Fibroblast of skin of right biceps (primary cell): ENCODE data around the gene AGRN.
A peak's percentile ranks its signal among the peaks of the same experiment; 100 is the strongest.
"Not testable (repeated sequence)": the region's sequence is repeated elsewhere in the genome, so short reads cannot be mapped to it uniquely, and the experiment has no call there.

Source experiments
- DNase-seq: peaks from one replicate; pipeline ENCODE4 v3.0.0-alpha.2; 2013

Gene AGRN

GRCh38 chr1:1069056-1069710 lies 49.3 kb downstream of the AGRN start:
- peak; percentile 52 for DNase-seq

GRCh38 chr1:1069711-1070676 lies 50.1 kb downstream of the AGRN start:
- DNase-seq: no peak

- DNase-seq: no peak
Measured at GRCh38 chr1:1071486-1072298, 51.8 kb downstream of the AGRN start.

GRCh38 chr1:1072299-1072848 lies 52.5 kb downstream of the AGRN start:
- DNase-seq: no peak

GRCh38 chr1:1072849-1073742 lies 53.2 kb downstream of the AGRN start:
- no peak for DNase-seq

- no peak for DNase-seq
Measured at GRCh38 chr1:1073743-1074587, 54.0 kb downstream of the AGRN start, which contains the start of gene RNF223. Gene RNF223, minus strand, starts transcription at chr1:1074306. Its CDS starts 1,740 bp downstream, at chr1:1072566.

- no peak for DNase-seq
Measured at GRCh38 chr1:1074631-1075147, 54.8 kb downstream of the AGRN start.

- no peak for DNase-seq
Measured at GRCh38 chr1:1075148-1075935, 55.4 kb downstream of the AGRN start.

GRCh38 chr1:1077396-1077795 lies 57.5 kb downstream of the AGRN start:
- DNase-seq: not testable (repeated sequence)

GRCh38 chr1:1079408-1080121 lies 59.6 kb downstream of the AGRN start:
- peak; percentile 91 for DNase-seq

- peak; percentile 72 for DNase-seq
Measured at GRCh38 chr1:1080122-1080757, 60.3 kb downstream of the AGRN start.

GRCh38 chr1:1080951-1081310 lies 61.0 kb downstream of the AGRN start:
- DNase-seq: no peak

- no peak for DNase-seq
Measured at GRCh38 chr1:1081311-1082238, 61.7 kb downstream of the AGRN start.

- DNase-seq: no peak
Measured at GRCh38 chr1:1082239-1082775, 62.4 kb downstream of the AGRN start.

- no peak for DNase-seq
Measured at GRCh38 chr1:1082776-1083415, 63.0 kb downstream of the AGRN start.
